Right ventricle myocardium inferior (tissue), 1 donor: ENCODE data around the gene KDM4C. TPM values are rescaled to one million over a fixed set of nuclear protein-coding genes. Genes with fewer than 3 reads are reported as not detected.

Experiments used
- ATAC-seq: fragments of 200-7000 bp; cut with Tn5 transposase; one replicate; pipeline ENCODE4 v1.9.1; 2020; ENCODE audit warnings: mild to moderate bottlenecking, moderate library complexity
- DNase-seq: peaks from one replicate; pipeline ENCODE4 v3.0.0; 2021; ENCODE audit errors: missing footprints
- intact Hi-C: fragments of 100-400 bp; cut with DNase I; formaldehyde crosslinking; loops from one replicate; pipeline ENCODE4 v1.11.0; 2022
- total RNA-seq: library from RNA; stranded (reverse); fragmentation: NEBNext Ultra II Directional; extraction: Animal tissue kit (Norgen Biotek cat#: 25700); gene quantifications from one replicate; pipeline ENCODE4 v1.2.1, GENCODE V29; 2021
- donor health status: DM: no; HTN: yes; CAD: no; lungs with severe emphysema.

Gene KDM4C
- total RNA-seq, 1 donor from 2014 or later, result 15.3 TPM

- DNase-seq, result no peak
Observed at GRCh38 chr9:6884101-6884500, 126.3 kb downstream of the KDM4C start.

GRCh38 chr9:6884990-6885389 is 127.2 kb downstream of the KDM4C start:
- ATAC-seq (no peak), DNase-seq (no peak)
- intact Hi-C loops, result no loop called here

More at GRCh38 chr9:6884101-6884500, 126.3 kb downstream of the KDM4C start:
- intact Hi-C loops, result no loop called here
- ATAC-seq, result no peak

GRCh38 chr9:6887051-6887450 is 129.3 kb downstream of the KDM4C start:
- DNase-seq (no peak), ATAC-seq (no peak)
- intact Hi-C loops, result no loop called here

GRCh38 chr9:6889868-6890267 is 132.1 kb downstream of the KDM4C start:
- ATAC-seq, result no peak
- DNase-seq, result no peak
- intact Hi-C loops, result no loop called here

GRCh38 chr9:6893350-6894131 is 135.8 kb downstream of the KDM4C start:
- DNase-seq (no peak), ATAC-seq (no peak)
- intact Hi-C loops, result no loop called here

- DNase-seq (no peak), ATAC-seq (no peak)
- intact Hi-C loops, result no loop called here
Observed at GRCh38 chr9:6894135-6894534, 136.4 kb downstream of the KDM4C start.

GRCh38 chr9:6895754-6896153 is 138.0 kb downstream of the KDM4C start:
- intact Hi-C loops, result no loop called here
- ATAC-seq (no peak), DNase-seq (no peak)

- ATAC-seq (no peak), DNase-seq (no peak)
- intact Hi-C loops, result no loop called here
Observed at GRCh38 chr9:6896562-6896961, 138.8 kb downstream of the KDM4C start.

GRCh38 chr9:6897207-6897822 is 139.5 kb downstream of the KDM4C start:
- DNase-seq, result no peak
- no peak for ATAC-seq
- intact Hi-C loops, result no loop called here

GRCh38 chr9:6897898-6898302 is 140.1 kb downstream of the KDM4C start:
- no peak for DNase-seq
- intact Hi-C loops, result no loop called here
- no peak for ATAC-seq

- intact Hi-C loops, result no loop called here
- DNase-seq (no peak), ATAC-seq (no peak)
Observed at GRCh38 chr9:6899274-6899673, 141.5 kb downstream of the KDM4C start.

- ATAC-seq, result no peak
- intact Hi-C loops, result no loop called here
- no peak for DNase-seq
Observed at GRCh38 chr9:6900440-6900883, 142.7 kb downstream of the KDM4C start.

- DNase-seq, result no peak
- intact Hi-C loops, result no loop called here
- no peak for ATAC-seq
Observed at GRCh38 chr9:6901180-6901579, 143.4 kb downstream of the KDM4C start.

GRCh38 chr9:6902423-6902822 is 144.7 kb downstream of the KDM4C start:
- DNase-seq, result no peak
- intact Hi-C loops, result no loop called here
- ATAC-seq, result no peak

GRCh38 chr9:6904371-6904770 is 146.6 kb downstream of the KDM4C start:
- no peak for ATAC-seq
- intact Hi-C loops, result no loop called here
- DNase-seq, result no peak

GRCh38 chr9:6905850-6906375 is 148.1 kb downstream of the KDM4C start:
- intact Hi-C loops, result no loop called here
- ATAC-seq, result no peak

GRCh38 chr9:6907772-6908381 is 150.1 kb downstream of the KDM4C start:
- intact Hi-C loops, result no loop called here
- ATAC-seq, result no peak

More at GRCh38 chr9:6905850-6906375, 148.1 kb downstream of the KDM4C start:
- DNase-seq, result no peak

GRCh38 chr9:6909181-6909580 is 151.4 kb downstream of the KDM4C start:
- intact Hi-C loops, result no loop called here
- no peak for DNase-seq
- ATAC-seq, result no peak

More at GRCh38 chr9:6907772-6908381, 150.1 kb downstream of the KDM4C start:
- no peak for DNase-seq

- DNase-seq (no peak), ATAC-seq (no peak)
- intact Hi-C loops, result no loop called here
Observed at GRCh38 chr9:6910032-6910431, 152.3 kb downstream of the KDM4C start.

- DNase-seq, result no peak
- intact Hi-C loops, result no loop called here
Observed at GRCh38 chr9:6910497-6910896, 152.7 kb downstream of the KDM4C start.

More at GRCh38 chr9:6910497-6910896, 152.7 kb downstream of the KDM4C start:
- no peak for ATAC-seq
